Psoas muscle (tissue), 8 donors: ENCODE measurements around the gene ADSS2. TPM values are rescaled to one million over a fixed set of nuclear protein-coding genes. Genes with fewer than 3 reads are reported as not detected.

ENCODE experiments used
- ATAC-seq, 4 donors: fragments of 200-7000 bp; cut with Tn5 transposase; one replicate each; pipeline ENCODE4 v1.9.1; 2020; ENCODE audit warnings: moderate library complexity in 3 of 4, mild to moderate bottlenecking in 2 of 4
- DNase-seq, 2 donors: peaks; one replicate each; pipeline ENCODE4 v3.0.0-alpha.2; 2020
- H3K27ac ChIP-seq: fragments of 200-600 bp; one replicate; pipeline ENCODE4 v1.8.0; 2022
- H3K27me3 ChIP-seq, 3 donors: fragments of 200-600 bp in 1 of 3; one replicate each; pipeline versions ENCODE4 v1.6.1 to v1.8.0; 2013 to 2022; ENCODE audit warnings: low read length in 2 of 3, mild to moderate bottlenecking in 2 of 3, moderate library complexity in 1 of 3; ENCODE audit not compliant: insufficient read depth in 3 of 3
- H3K36me3 ChIP-seq, 2 donors: fragments of 200-600 bp in 1 of 2; one replicate each; pipeline versions ENCODE4 v1.6.1 to v1.8.0; 2013 to 2022; ENCODE audit warnings: low read depth in 1 of 2, mild to moderate bottlenecking in 1 of 2, moderate library complexity in 1 of 2; ENCODE audit not compliant: insufficient read depth in 1 of 2
- H3K4me1 ChIP-seq: fragments of 200-600 bp; one replicate; pipeline ENCODE4 v1.8.0; 2022
- H3K4me3 ChIP-seq: fragments of 200-600 bp; one replicate; pipeline ENCODE4 v1.8.0; 2022; ENCODE audit warnings: mild to moderate bottlenecking
- H3K9me3 ChIP-seq: fragments of 200-600 bp; one replicate; pipeline ENCODE4 v1.8.0; 2022
- WGBS, 3 donors: extraction: QIAGEN DNeasy Blood & Tissue Kit; methylation state at CpG; one replicate each; pipeline versions ENCODE4 v1.1.6 to v1.1.7; 2013; 5-methylcytosine and 5-hydroxymethylcytosine counted together
- intact Hi-C, 2 donors: fragments of 100-400 bp; cut with DNase I; formaldehyde crosslinking; loops; one replicate each; pipeline versions ENCODE4 v1.11.0 to v1.14.2; 2022
- polyA plus RNA-seq, 3 donors: library from polyadenylated mRNA; stranded (reverse); fragments of 200-250 nt; gene quantifications; one replicate each; pipeline ENCODE4 v1.2.3, GENCODE V29; 2013
- total RNA-seq, 4 donors: library from RNA; stranded (reverse); fragmentation: NEBNext Ultra II Directional in 2 of 4; extraction: Animal tissue kit (Norgen Biotek cat#: 25700) in 2 of 4; gene quantifications; one replicate each; pipeline versions ENCODE4 v1.2.1 to v1.2.4, GENCODE V29; 2021 to 2023
- TF ChIP-seq, protein P1 (sequence below): fragments of 200-600 bp; IDR thresholded peaks from one replicate; pipeline ENCODE4 v1.8.0; 2022; ENCODE audit warnings: antibody characterized with exemption
- donor health status: healthy with polysubstance abuse.
- donor health status: DM: no; HTN: no; CAD: no; lungs with moderate emphysema.
- donor health status: Bipolar disorder and iron deficiency.
- donor health status: healthy.
- donor health status: DM: yes; HTN: yes; CAD: no.
- donor health status: DM: no; HTN: no; CAD: no.
- donor health status: DM: no; HTN: no; CAD: no.
- donor health status: DM: yes; HTN: yes; CAD: no.

Gene ADSS2
- total and polyA plus RNA-seq, 7 donors, result 5.7 to 19.2 (median 12.3) TPM

DNA sequence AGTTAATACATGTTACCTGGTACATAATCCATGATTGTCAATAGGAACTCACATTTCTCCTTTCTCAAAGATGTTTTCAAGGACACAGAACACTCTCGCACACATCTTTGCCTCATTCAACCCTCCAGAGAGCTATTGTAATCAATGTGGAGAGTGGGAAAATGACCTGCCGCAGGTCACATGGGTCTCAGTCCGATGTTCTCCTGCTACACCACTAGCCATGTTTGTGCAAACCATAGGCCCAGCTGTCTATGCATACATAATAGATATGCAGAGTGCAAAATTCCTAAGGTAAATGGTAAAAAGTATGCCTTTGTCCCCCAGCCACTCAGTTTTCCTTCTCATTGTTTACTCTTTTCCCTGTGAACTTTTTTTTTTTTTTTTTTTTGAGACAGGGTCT, 89.2 kb downstream of the ADSS2 start:
- H3K27ac ChIP-seq, result no peak overlapping the region
- H3K36me3 ChIP-seq, result no peaks in the 10 kb centered on the region
- DNase-seq (no peak), ATAC-seq (no peak)
- no peaks in the 10 kb centered on the region for H3K4me1 ChIP-seq
- intact Hi-C loops, result no loop called here
- no peaks in the 10 kb centered on the region for H3K27me3 ChIP-seq
- no peak overlapping the region for H3K4me3 ChIP-seq
- H3K9me3 ChIP-seq, result no peaks in the 10 kb centered on the region
- TF ChIP-seq, protein P1, sequence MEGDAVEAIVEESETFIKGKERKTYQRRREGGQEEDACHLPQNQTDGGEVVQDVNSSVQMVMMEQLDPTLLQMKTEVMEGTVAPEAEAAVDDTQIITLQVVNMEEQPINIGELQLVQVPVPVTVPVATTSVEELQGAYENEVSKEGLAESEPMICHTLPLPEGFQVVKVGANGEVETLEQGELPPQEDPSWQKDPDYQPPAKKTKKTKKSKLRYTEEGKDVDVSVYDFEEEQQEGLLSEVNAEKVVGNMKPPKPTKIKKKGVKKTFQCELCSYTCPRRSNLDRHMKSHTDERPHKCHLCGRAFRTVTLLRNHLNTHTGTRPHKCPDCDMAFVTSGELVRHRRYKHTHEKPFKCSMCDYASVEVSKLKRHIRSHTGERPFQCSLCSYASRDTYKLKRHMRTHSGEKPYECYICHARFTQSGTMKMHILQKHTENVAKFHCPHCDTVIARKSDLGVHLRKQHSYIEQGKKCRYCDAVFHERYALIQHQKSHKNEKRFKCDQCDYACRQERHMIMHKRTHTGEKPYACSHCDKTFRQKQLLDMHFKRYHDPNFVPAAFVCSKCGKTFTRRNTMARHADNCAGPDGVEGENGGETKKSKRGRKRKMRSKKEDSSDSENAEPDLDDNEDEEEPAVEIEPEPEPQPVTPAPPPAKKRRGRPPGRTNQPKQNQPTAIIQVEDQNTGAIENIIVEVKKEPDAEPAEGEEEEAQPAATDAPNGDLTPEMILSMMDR, result no peak
- 68 to 72% (median 70%) methylated on average over 3 of the region's 3 CpGs for WGBS, 3 donors

DNA sequence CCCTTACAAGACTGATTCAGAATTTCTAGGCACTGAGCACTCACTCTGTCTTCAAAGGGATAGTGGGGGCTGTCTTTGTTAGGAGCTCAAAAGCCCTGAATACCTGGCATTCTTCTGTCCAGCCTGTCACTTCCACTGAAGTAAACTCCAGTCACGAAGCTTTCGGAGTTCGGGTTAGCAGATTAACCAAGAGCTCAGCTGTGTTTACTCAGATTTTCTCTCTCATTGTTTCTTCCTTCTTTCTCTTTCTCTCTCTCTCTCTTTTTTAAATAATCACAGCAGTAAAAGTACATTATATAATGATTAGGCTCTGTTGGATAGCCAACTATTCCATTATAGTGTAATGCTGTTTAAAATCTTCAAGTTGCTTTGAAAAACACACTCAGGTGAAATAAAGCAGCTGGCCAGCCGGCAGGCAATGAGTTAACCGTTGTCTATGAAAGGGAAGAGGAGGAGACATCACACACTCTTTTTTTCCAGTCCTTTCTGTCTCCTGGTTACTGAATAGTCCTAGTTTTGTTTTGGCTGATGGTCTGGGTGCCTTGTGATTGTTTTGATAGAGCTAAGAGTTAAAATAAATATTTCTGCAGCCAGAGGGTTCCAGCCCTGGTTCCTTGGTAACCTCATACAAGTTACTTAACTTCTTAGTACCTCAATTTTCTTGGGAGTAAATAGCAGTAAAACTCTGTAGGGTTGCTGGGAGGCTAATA, 89.8 kb downstream of the ADSS2 start:
- Histone ChIP-seq H3K27me3 (no peaks in the 10 kb centered on the region), H3K36me3 (no peaks in the 10 kb centered on the region), H3K4me3 (no peak overlapping the region), H3K9me3 (no peaks in the 10 kb centered on the region), H3K4me1 (no peaks in the 10 kb centered on the region), H3K27ac (no peak overlapping the region)
- TF ChIP-seq, protein P1, result no peak
- DNase-seq (no peak), ATAC-seq (no peak)
- WGBS, 3 donors, result 17 to 20% (median 17%) methylated on average over 5 of the region's 5 CpGs
- intact Hi-C loops, result no loop called here

Other genes starting within 250 kb of the ADSS2 start
- under 1 TPM; 0.30 to 0.60 (median 0.46) TPM for gene CATSPERE, start 9.4 kb upstream of the ADSS2 start, total RNA-seq
- gene CATSPERE, start 9.4 kb upstream of the ADSS2 start, polyA plus RNA-seq, result under 1 TPM; 0.15 to 0.48 (median 0.22) TPM
- gene DESI2, start 201.2 kb upstream of the ADSS2 start, total RNA-seq, result 10 to 100 TPM; 18.3 to 20.1 (median 19.6) TPM
- gene DESI2, start 201.2 kb upstream of the ADSS2 start, polyA plus RNA-seq, result 10 to 100 TPM; 10.9 to 43.3 (median 14.5) TPM